Measurements from ENCODE around the gene LY6G5C.

GRCh38 chr6:31665501-31666336, 15.1 kb downstream of the LY6G5C start, which contains the start of gene CSNK2B:
- TF ChIP-seq CTCF (conservative IDR thresholded peaks at IDR 0.05) (no peak), ZFX (IDR thresholded peaks at IDR 0.05) (peak; percentile 57; the same call in 1 of the 2 replicates)
